Karpas-422 (cell line): ENCODE data around the gene SNRNP40. TPM values are rescaled to one million over a fixed set of nuclear protein-coding genes. Genes with fewer than 3 reads are reported as not detected.

Experiments used
- DNase-seq: peaks from one replicate; pipeline ENCODE4 v3.0.0-alpha.2; 2015
- H2AFZ ChIP-seq: fragments of 200-600 bp; sonication (generic); 2 replicates; pipeline ENCODE4 v1.6.1; 2014; ENCODE audit warnings: antibody characterized with exemption, low read length, mixed read lengths
- H3K27ac ChIP-seq: fragments of 200-600 bp; sonication (generic); 2 replicates; pipeline ENCODE4 v1.5.1; 2014; ENCODE audit warnings: mild to moderate bottlenecking, low read length, moderate library complexity
- H3K27me3 ChIP-seq: fragments of 200-600 bp; sonication (generic); 2 replicates; pipeline ENCODE4 v1.6.1; 2014; ENCODE audit warnings: low read length, mixed read lengths
- H3K36me3 ChIP-seq: fragments of 200-600 bp; sonication (generic); 2 replicates; pipeline ENCODE4 v1.6.1; 2014; ENCODE audit warnings: low read length, mixed read lengths; ENCODE audit not compliant: insufficient read depth
- H3K4me1 ChIP-seq: fragments of 200-600 bp; sonication (generic); 2 replicates; pipeline ENCODE4 v1.6.1; 2014; ENCODE audit warnings: mild to moderate bottlenecking, low read length, mixed read lengths
- H3K4me2 ChIP-seq: fragments of 200-600 bp; sonication (generic); 2 replicates; pipeline ENCODE4 v1.6.1; 2014; ENCODE audit warnings: low read length, low read depth, mild to moderate bottlenecking; ENCODE audit not compliant: poor library complexity, severe bottlenecking
- H3K4me3 ChIP-seq: fragments of 200-600 bp; sonication (generic); 2 replicates; pipeline ENCODE4 v1.5.1; 2014; ENCODE audit warnings: mild to moderate bottlenecking, antibody characterized with exemption, low read length, mixed read lengths
- H3K79me2 ChIP-seq: fragments of 200-600 bp; sonication (generic); 2 replicates; pipeline ENCODE4 v1.6.1; 2014; ENCODE audit warnings: mild to moderate bottlenecking, low read length, mixed read lengths
- H3K9ac ChIP-seq: fragments of 200-600 bp; sonication (generic); 2 replicates; pipeline ENCODE4 v1.6.0; 2014; ENCODE audit warnings: low read length
- H3K9me2 ChIP-seq: fragments of 200-600 bp; sonication (generic), shearing (Covaris generic); replicated peaks from 2 replicates; pipeline ENCODE4 v1.6.0; 2014; ENCODE audit warnings: mild to moderate bottlenecking, low read length, moderate library complexity; ENCODE audit not compliant: insufficient read depth
- H3K9me3 ChIP-seq: fragments of 300-700, 200-600 bp; sonication (generic); 2 replicates; pipeline ENCODE4 v1.6.1; 2014; ENCODE audit warnings: low read length, mixed read lengths
- H4K20me1 ChIP-seq: fragments of 200-600 bp; sonication (generic); 2 replicates; pipeline ENCODE4 v1.6.1; 2014; ENCODE audit warnings: mild to moderate bottlenecking, antibody characterized with exemption, low read length, low read depth; ENCODE audit not compliant: insufficient read depth
- total RNA-seq: library from RNA; depleted of rRNA; stranded (reverse); fragments of >200 nt; shearing (Covaris generic); gene quantifications from 2 replicates; pipeline ENCODE4 v1.2.3, GENCODE V29; 2014; ENCODE audit warnings: low replicate concordance

SNRNP40 gene
- total RNA-seq, 1 experiment from 2014 or later, result 106 TPM

- Histone ChIP-seq H3K9me2 (no peaks in the 10 kb centered on the region), H3K4me2 (no peak overlapping the region)
- DNase-seq, result no peak
Observed at GRCh38 chr1:31249854-31250253, 46.7 kb downstream of the SNRNP40 start.

GRCh38 chr1:31248276-31248675, 48.3 kb downstream of the SNRNP40 start:
- Histone ChIP-seq H3K4me3 (no peak overlapping the region), H3K9me2 (no peaks in the 10 kb centered on the region), H2AFZ (no peak overlapping the region), H3K27ac (no peak overlapping the region), H3K79me2 (no peaks in the 10 kb centered on the region), H3K36me3 (no peaks in the 10 kb centered on the region), H3K9me3 (no peaks in the 10 kb centered on the region), H3K27me3 (no peaks in the 10 kb centered on the region), H3K4me2 (no peak overlapping the region), H3K9ac (no peak overlapping the region), H4K20me1 (no peaks in the 10 kb centered on the region), H3K4me1 (no peaks in the 10 kb centered on the region)
- no peak for DNase-seq

More at GRCh38 chr1:31249854-31250253, 46.7 kb downstream of the SNRNP40 start:
- H2AFZ ChIP-seq, result no peak overlapping the region
- H3K4me1 ChIP-seq, result no peaks in the 10 kb centered on the region
- H3K4me3 ChIP-seq, result no peak overlapping the region
- no peaks in the 10 kb centered on the region for H3K36me3 ChIP-seq
- no peaks in the 10 kb centered on the region for H4K20me1 ChIP-seq
- H3K27me3 ChIP-seq, result no peaks in the 10 kb centered on the region
- no peaks in the 10 kb centered on the region for H3K9me3 ChIP-seq
- no peak overlapping the region for H3K9ac ChIP-seq
- no peak overlapping the region for H3K27ac ChIP-seq
- no peaks in the 10 kb centered on the region for H3K79me2 ChIP-seq

- H3K9me2 ChIP-seq, result no peaks in the 10 kb centered on the region
- H3K27me3 ChIP-seq, result no peaks in the 10 kb centered on the region
- peaks cover 4% of the 10 kb centered on the region for H3K4me1 ChIP-seq
- H3K36me3 ChIP-seq, result no peaks in the 10 kb centered on the region
- no peak for DNase-seq
- H2AFZ ChIP-seq, result no peak overlapping the region
- no peak overlapping the region for H3K4me2 ChIP-seq
- no peak overlapping the region for H3K27ac ChIP-seq
- H3K79me2 ChIP-seq, result no peaks in the 10 kb centered on the region
- H3K9ac ChIP-seq, result no peak overlapping the region
- no peaks in the 10 kb centered on the region for H3K9me3 ChIP-seq
- H4K20me1 ChIP-seq, result no peaks in the 10 kb centered on the region
- no peak overlapping the region for H3K4me3 ChIP-seq
Observed at GRCh38 chr1:31244326-31244725, 52.3 kb downstream of the SNRNP40 start.

- H3K9me3 ChIP-seq, result no peaks in the 10 kb centered on the region
- no peak overlapping the region for H2AFZ ChIP-seq
- H3K36me3 ChIP-seq, result no peaks in the 10 kb centered on the region
- no peak overlapping the region for H3K27ac ChIP-seq
- no peak for DNase-seq
- no peaks in the 10 kb centered on the region for H3K79me2 ChIP-seq
- H3K9me2 ChIP-seq, result no peaks in the 10 kb centered on the region
- H3K4me1 ChIP-seq, result peaks cover 4% of the 10 kb centered on the region
- H3K9ac ChIP-seq, result no peak overlapping the region
- H4K20me1 ChIP-seq, result no peaks in the 10 kb centered on the region
- no peak overlapping the region for H3K4me3 ChIP-seq
- no peaks in the 10 kb centered on the region for H3K27me3 ChIP-seq
- H3K4me2 ChIP-seq, result no peak overlapping the region
Observed at GRCh38 chr1:31243501-31244286, 52.9 kb downstream of the SNRNP40 start.

- peaks cover 4% of the 10 kb centered on the region for H3K4me1 ChIP-seq
- no peak overlapping the region for H3K27ac ChIP-seq
- peak; percentile 61 for DNase-seq
- 0 out of 2 replicates have a peak overlapping the region, but pooled peaks have one; percentile 30 for H3K9ac ChIP-seq
- no peaks in the 10 kb centered on the region for H3K9me3 ChIP-seq
- peak overlapping the region; percentile 53 for H3K4me2 ChIP-seq
- no peaks in the 10 kb centered on the region for H4K20me1 ChIP-seq
- H3K27me3 ChIP-seq, result no peaks in the 10 kb centered on the region
- no peaks in the 10 kb centered on the region for H3K9me2 ChIP-seq
- H3K36me3 ChIP-seq, result no peaks in the 10 kb centered on the region
- H2AFZ ChIP-seq, result peak overlapping the region; percentile 79; the same call in 1 of the 2 replicates
- H3K79me2 ChIP-seq, result no peaks in the 10 kb centered on the region
- H3K4me3 ChIP-seq, result 0 out of 2 replicates have a peak overlapping the region, but pooled peaks have one; percentile 36
Observed at GRCh38 chr1:31241321-31241720, 55.3 kb downstream of the SNRNP40 start.

GRCh38 chr1:31239653-31240241, 56.8 kb downstream of the SNRNP40 start, which contains the start of gene NKAIN1:
Gene NKAIN1, minus strand, starts transcription at chr1:31239887. Its CDS starts 340 bp downstream, at chr1:31239547.
- Histone ChIP-seq H3K9me3 (no peaks in the 10 kb centered on the region), H3K4me3 (no peak within 1 kb of the TSS), H3K36me3 (no peaks in the 10 kb centered on the region), H3K79me2 (no peaks in the 10 kb centered on the region), H3K9me2 (no peaks in the 10 kb centered on the region), H2AFZ (no peak within 1 kb of the TSS), H3K4me1 (peaks cover 4% of the 10 kb centered on the region), H3K4me2 (no peak within 1 kb of the TSS), H4K20me1 (no peaks in the 10 kb centered on the region), H3K27ac (no peak within 1 kb of the TSS), H3K9ac (no peak within 1 kb of the TSS), H3K27me3 (no peaks in the 10 kb centered on the region)
- no peak for DNase-seq

DNA sequence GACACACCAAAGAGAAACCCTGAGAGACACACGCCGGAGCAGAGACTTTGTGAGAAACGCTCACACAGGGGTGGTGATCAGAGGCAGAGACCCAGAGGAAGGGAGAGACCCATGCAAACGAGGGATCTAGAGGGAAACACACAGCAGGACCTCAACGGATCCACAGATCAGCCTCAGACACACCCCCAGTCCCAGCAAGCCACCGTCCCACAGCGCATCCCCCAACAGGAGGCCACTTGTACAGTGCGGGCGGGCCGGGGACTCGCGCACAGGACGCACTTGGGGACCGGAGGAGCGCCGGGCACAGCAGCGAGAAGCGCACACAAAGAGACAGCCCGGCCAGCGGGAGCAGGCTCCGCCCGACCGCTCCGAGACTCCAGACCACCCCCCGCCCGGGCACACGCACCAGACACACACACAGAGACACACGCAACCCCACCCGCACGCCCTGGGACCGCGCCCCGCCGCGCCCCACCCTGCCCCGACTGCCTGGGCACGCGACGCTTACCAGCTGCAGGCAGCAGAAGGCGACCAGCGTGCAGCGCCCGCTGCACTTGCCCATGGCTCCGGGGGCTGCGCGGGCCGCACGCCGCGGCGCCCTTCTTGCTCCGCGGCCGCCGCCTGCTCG, 57.5 kb downstream of the SNRNP40 start:
- H3K4me2 ChIP-seq, result no peak overlapping the region
- no peak for DNase-seq
- H3K9ac ChIP-seq, result no peak overlapping the region
- H3K9me2 ChIP-seq, result no peaks in the 10 kb centered on the region
- H3K27ac ChIP-seq, result no peak overlapping the region
- H3K36me3 ChIP-seq, result no peaks in the 10 kb centered on the region
- H3K4me3 ChIP-seq, result no peak overlapping the region
- no peak overlapping the region for H2AFZ ChIP-seq
- no peaks in the 10 kb centered on the region for H4K20me1 ChIP-seq
- peaks cover 4% of the 10 kb centered on the region for H3K4me1 ChIP-seq
- H3K9me3 ChIP-seq, result no peaks in the 10 kb centered on the region
- H3K27me3 ChIP-seq, result no peaks in the 10 kb centered on the region
- H3K79me2 ChIP-seq, result no peaks in the 10 kb centered on the region

- no peak overlapping the region for H3K9ac ChIP-seq
- no peak for DNase-seq
Observed at GRCh38 chr1:31238612-31238985, 58.0 kb downstream of the SNRNP40 start.

More at GRCh38 chr1:31238612-31238985, 58.0 kb downstream of the SNRNP40 start:
- Histone ChIP-seq H3K27me3 (no peaks in the 10 kb centered on the region), H3K9me3 (no peaks in the 10 kb centered on the region), H3K4me2 (no peak overlapping the region), H3K79me2 (no peaks in the 10 kb centered on the region), H3K4me1 (peaks cover 4% of the 10 kb centered on the region), H3K9me2 (no peaks in the 10 kb centered on the region), H3K4me3 (no peak overlapping the region), H4K20me1 (no peaks in the 10 kb centered on the region), H3K36me3 (no peaks in the 10 kb centered on the region), H2AFZ (no peak overlapping the region), H3K27ac (no peak overlapping the region)
